GM21381 (cell line): ENCODE data around the gene CPSF4L.

Experiments used
- ATAC-seq: cut with Tn5 transposase; IDR thresholded peaks from one replicate; pipeline ENCODE4 v1.9.1; 2021; ENCODE audit warnings: mild to moderate bottlenecking, moderate library complexity; ENCODE audit not compliant: unreplicated experiment

Gene CPSF4L

DNA sequence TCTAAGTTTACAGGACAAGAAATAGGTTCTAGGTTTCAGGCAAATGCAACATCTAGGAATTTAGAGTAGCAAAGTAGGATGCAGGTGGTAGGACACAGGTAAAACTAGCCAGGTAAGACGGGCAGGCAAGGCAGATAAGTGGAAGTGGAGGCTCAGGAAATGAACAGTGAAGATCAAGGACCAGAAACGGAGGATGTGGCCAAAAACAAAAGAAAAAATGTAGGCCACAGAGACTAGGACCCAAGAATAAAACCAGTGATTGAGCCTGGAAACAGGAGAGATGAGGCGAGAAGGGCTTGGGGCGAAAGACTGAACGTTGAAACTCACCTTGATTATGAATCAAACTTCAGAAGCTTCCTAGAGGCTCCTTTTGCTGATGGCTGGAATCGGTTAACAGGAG lies 24.0 kb downstream of the CPSF4L start:
- ATAC-seq: no peak

DNA sequence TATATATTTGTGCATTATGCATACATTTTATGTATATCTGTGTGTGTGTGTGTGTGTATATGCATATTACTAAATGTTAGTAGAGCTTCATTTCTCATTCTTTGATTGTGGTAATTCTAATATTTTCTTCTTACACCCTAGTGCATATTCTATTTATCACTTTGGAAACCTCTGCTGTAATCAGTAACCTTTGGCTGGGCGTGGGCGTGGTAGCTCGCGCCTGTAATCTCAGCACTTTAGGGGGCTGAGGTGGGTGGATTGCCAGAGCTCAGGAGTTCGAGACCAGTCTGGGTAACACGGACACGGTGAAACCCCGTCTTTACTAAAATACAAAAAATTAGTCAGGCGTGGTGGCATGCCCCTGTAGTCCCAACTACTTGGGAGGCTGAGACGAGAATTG lies 26.9 kb downstream of the CPSF4L start:
- ATAC-seq: no peak

DNA sequence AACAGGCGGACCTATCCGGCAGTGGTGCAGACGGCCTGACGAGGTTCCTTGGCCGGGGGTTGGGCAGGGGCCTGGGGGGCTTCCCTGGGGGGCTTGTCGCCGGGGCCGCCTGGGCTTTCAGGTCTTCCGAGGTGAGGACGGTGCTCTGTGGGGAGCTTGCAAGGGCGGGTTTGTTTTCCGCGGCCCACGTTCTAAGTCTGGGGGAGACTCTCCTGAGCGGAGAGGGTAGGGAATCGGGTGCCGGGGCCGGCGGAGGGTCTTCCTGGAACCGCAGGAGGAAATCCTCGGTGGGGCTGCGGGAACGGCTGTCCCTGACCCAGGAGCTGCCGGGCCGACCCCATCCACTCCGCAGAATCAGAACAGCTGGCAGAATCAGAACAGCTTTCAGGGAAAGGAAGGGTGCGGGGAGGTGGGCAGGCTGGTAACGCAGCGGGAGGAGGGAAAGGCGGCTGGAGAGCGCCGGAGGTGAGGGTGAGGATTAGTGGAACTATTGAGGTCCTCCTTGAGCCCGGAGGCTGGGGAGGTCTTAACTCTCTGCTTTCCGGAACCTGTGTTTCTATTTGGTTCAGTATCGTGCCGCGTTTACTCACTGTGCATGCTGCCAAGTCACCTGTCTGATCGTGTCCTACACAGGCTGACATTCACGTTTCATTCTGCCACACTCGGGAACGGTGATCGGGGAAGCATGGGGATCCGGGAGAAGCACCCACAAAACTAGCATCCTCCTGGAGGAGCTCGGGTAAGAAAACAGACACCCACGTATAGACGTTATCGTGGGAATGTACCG lies 28.9 kb downstream of the CPSF4L start:
- peak; percentile 24 for ATAC-seq

- ATAC-seq: peak; percentile 79
Measured at GRCh38 chr17:73231841-73232586, 29.7 kb downstream of the CPSF4L start.

DNA sequence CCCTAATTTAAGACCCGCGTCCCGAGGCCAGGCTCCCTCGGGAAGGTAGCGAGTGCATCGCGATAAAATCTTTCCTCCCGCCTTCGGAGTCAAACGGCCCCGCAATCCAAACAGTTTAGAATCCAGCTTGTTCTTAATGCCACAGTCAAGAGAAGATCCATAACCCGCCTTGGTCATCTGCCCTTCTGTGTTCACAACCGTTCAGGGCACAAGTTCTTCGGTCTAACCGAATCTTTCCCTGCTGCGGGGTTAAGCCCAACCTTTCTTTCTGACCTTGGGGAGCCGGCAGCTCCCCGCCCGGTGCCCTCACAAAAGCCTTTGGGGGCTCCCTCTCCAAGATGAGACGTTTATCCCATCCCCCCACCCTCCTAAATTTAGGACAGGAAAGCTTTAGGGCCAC lies 30.3 kb downstream of the CPSF4L start:
- ATAC-seq: no peak

- ATAC-seq: no peak
Measured at GRCh38 chr17:73230088-73230487, 31.6 kb downstream of the CPSF4L start.

GRCh38 chr17:73228748-73229236 lies 32.9 kb downstream of the CPSF4L start:
- ATAC-seq: peak; percentile 22

- no peak for ATAC-seq
Measured at GRCh38 chr17:73227944-73228343, 33.7 kb downstream of the CPSF4L start.

DNA sequence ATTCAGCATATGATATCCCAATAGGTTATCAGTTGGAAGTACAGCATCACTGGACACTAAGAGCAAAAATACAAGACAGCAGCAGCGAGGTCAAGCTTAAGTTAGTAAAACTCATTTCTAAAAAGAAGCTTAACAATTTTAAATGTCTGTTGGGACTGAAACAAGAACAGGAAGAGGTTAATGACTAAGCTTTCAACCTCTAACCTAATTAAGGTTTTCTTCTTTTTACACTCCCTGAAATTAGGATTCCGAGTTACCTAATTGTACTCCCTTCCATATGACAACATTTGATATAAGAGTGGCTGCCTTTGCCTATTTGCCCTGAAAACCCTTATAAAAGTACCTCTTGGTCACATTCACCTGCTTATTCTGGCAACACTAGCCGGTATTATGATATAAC lies 34.3 kb downstream of the CPSF4L start:
- no peak for ATAC-seq

DNA sequence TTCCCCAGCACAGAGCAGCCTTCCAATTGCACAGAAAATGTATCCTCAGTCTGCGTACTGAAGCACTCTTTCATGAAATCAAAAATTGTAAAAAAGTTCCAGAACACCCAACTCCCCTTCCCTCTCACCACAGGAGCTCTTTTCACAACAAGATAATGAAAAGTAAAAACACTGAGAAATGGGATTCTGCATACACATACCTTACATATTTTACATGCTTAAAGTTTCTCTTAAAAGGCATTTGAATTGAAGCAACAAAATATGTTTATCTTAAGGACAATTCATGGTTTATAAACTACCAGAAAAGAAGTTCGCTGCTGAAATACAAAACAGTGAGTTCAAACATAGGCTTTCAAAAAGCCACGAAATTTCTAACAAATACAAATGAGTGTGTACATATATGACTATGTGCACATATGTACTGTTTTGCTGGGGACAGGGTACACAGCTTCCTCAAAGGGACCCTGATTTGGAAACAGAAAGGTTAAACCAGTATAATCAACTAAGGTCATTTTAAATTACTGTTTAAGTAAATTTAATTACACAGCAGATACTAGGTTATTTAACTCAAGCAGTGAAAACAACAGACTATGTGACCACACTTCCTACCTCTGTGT lies 35.0 kb downstream of the CPSF4L start:
- no peak for ATAC-seq

DNA sequence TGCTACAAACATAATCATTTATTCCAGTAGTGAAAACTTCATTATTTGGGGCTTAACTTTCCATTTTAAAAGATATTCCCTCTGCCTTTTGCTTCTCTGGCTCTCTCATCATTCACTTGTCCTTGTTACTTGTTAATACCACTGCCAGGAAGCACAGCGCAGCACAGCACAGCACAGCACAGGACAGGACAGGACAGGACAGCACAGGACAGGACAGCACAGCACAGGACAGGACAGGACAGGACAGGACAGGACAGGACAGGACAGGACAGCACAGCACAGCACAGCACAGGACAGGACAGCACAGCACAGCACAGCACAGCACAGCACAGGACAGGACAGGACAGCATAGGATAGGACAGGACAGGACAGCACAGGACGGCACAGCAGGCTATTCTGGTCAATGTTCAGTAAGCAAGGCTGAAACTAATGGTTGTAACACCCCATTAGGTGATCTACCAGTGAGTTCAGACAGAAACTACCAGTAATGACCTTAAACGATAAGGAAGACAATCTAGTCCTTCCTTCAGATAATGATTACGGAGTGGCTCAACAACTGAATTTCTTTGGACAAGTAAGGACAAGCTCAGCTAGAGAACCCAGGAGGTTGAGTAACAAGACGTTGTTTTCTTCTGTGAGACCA lies 36.9 kb downstream of the CPSF4L start:
- ATAC-seq: no peak

- ATAC-seq: no peak
Measured at GRCh38 chr17:73224237-73224636, 37.4 kb downstream of the CPSF4L start.

DNA sequence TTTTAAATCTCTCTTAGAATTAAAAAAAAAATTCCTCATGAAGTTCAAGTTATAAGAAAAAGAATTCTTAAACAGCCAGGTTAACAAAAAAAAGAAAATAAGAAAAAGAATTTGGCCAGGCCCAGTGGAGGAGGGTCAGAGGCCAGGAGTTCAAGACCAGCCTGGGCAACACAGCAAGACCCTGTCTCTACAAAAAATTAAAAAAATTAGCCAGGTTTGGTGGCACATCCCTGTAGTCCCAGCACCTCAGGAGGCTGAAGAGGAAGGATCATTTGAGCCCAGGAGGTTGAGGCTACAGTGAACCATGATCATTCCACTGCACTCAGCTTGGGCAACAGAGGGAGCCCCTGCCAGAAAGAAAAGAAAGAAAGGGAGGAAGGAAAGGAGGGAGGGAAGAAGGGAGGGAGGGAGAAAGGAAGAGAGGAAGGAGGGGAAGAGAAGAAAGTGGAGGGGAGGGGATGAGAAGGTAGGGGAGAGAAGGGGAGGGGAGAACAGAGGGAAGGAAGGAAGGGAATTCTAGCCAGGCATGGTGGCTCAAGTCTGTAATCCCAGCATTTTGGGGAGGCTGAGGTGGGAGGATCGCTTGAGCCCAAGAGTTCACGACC lies 38.0 kb downstream of the CPSF4L start:
- no peak for ATAC-seq

GRCh38 chr17:73215447-73215846 lies 46.2 kb downstream of the CPSF4L start:
- ATAC-seq: no peak

DNA sequence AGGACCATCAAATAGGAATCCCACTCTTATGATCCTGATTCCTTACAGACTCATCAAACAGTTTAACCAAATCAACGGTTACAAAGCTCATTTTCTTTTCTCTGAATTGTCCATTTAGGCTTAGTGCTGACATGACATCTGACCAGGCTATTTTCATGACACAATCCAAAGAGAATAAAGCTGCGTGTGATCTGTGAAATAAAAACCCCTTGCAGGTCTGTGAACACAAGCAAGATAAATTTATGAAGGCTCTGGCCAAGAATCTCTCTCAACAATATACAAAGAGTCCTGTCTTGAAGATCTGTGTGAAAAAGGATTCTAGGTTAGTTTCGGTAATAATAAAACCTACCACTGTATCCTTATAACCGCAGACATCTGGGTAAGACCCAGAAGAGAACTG lies 46.8 kb downstream of the CPSF4L start:
- ATAC-seq: no peak

DNA sequence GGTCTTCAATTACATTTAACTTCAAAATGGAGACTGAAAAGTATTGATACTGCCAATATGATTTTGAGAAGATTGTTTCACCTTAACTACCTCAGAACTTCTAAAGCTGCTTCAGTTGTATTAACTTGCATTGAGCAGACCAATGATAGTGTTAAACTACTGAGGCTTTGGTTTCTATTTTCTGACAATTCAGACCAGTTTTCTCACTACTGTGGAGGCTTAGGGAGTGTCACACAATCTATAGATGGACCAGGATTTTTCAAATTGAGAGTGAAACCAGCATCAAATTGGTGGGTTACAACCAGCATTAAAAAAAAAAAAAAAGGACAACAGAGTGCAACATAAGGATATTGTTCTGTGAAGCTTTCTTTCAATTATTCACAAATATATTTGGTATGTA lies 47.7 kb downstream of the CPSF4L start:
- no peak for ATAC-seq

- ATAC-seq: no peak
Measured at GRCh38 chr17:73211745-73212144, 49.9 kb downstream of the CPSF4L start.

DNA sequence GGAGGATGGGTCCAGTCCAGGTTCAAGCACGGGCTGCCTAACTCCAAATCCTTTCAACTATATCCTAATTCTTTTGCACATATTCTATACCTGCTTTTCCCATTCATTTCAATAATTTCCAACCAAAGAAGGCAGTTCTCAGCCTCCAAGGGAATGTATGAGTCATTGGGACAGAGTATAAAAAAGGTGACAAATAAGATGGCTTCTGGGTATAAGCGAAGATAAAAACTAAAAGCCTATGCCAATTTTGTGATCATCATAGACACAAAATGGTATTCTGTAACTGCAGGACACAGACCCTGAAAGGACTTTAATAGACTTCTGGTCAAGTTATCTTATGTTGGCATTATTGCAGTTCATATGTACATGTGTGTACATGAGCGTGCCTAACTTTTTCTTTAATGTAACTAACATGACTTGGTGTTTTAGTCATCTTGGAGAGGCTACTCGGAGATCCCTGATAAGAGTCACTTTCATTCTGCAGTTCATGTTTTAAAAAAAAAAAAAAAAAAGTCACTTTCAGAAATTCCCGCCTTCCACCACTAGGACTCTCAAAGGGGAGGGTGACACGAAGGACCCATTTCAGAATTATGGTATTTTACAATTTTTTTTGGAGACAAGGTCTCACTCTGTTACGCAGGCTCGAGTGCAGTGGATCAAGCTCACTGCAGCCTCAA lies 51.5 kb downstream of the CPSF4L start:
- ATAC-seq: no peak

- ATAC-seq: no peak
Measured at GRCh38 chr17:73209436-73209835, 52.2 kb downstream of the CPSF4L start.

DNA sequence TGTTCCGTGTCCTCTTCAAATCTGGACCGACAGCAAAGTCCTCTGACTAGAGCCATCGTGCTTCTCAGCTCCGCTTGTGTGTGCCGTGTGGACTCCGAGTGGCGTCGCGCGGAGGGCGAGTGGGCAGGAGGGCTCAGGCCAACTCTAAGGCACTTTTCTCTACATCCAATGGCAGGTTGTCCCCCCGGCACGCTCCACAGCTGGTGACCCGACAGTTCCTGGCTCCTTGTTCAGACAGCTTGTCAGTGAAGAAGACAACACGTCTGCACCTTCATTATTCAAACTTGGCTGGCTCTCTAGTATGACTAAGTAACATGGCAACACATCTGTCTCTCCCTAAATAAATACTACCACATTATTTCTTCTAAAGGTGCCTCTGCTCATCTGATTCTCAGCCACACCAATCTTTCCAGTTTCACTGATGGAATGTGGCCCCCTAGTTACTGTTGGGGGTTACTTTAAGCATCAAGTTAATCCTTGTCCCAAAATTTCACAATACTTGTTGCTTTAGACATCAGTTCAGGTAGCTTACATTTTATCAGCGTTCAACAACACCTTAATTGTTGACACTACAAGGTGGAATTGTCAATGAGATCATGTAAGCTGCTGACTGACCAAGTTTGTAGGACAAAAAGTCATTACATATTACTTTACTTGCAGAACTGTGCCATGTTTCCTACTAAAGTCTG lies 53.4 kb downstream of the CPSF4L start:
- no peak for ATAC-seq
